OCI-LY1 (cell line): ENCODE measurements around the gene ABCB8.
A peak's percentile ranks its signal among the peaks of the same experiment; 100 is the strongest.

Source experiments
- H2AFZ ChIP-seq: fragments of 200-600 bp; sonication (generic), shearing (Covaris generic); 2 replicates; pipeline ENCODE4 v1.6.0; 2014; ENCODE audit warnings: antibody characterized with exemption, mild to moderate bottlenecking, low read length
- H3F3A ChIP-seq: fragments of 200-600 bp; sonication (generic), shearing (Covaris generic); 2 replicates; pipeline ENCODE4 v1.6.0; 2014; ENCODE audit warnings: mild to moderate bottlenecking, antibody characterized with exemption, low read length, moderate library complexity; ENCODE audit not compliant: insufficient read depth
- H3K27ac ChIP-seq: fragments of 200-600 bp; sonication (generic); 2 replicates; pipeline ENCODE4 v1.5.1; 2014; ENCODE audit warnings: low read length, mixed run types, mild to moderate bottlenecking, low read depth; ENCODE audit not compliant: poor library complexity, severe bottlenecking
- H3K27me3 ChIP-seq: fragments of 200-600 bp; sonication (generic); 2 replicates; pipeline ENCODE4 v1.6.0; 2014; ENCODE audit warnings: antibody characterized with exemption, mild to moderate bottlenecking, low read length, moderate library complexity; ENCODE audit not compliant: insufficient read depth
- H3K36me3 ChIP-seq: fragments of 200-600 bp; sonication (generic); 2 replicates; pipeline ENCODE4 v1.6.1; 2014; ENCODE audit warnings: mild to moderate bottlenecking, antibody characterized with exemption, low read length, moderate library complexity, mixed read lengths; ENCODE audit not compliant: insufficient read depth
- H3K4me1 ChIP-seq: fragments of 200-600 bp; sonication (generic); 2 replicates; pipeline ENCODE4 v1.5.1; 2014; ENCODE audit warnings: mild to moderate bottlenecking, low read length, moderate library complexity; ENCODE audit not compliant: insufficient read depth, severe bottlenecking
- H3K4me2 ChIP-seq: fragments of 200-600 bp; sonication (generic), shearing (Covaris generic); 2 replicates; pipeline ENCODE4 v1.6.1; 2014; ENCODE audit warnings: low read length
- H3K4me3 ChIP-seq: fragments of 200-600 bp; sonication (generic); 2 replicates; pipeline ENCODE4 v1.5.1; 2014; ENCODE audit warnings: low read length, low read depth, mild to moderate bottlenecking, mixed read lengths; ENCODE audit not compliant: poor library complexity, severe bottlenecking
- H3K79me2 ChIP-seq: fragments of 200-600 bp; shearing (Covaris generic); 2 replicates; pipeline ENCODE4 v1.6.1; 2016; ENCODE audit warnings: mixed run types, low read length, mixed read lengths; ENCODE audit not compliant: insufficient read depth
- H3K9ac ChIP-seq: fragments of 200-600 bp; sonication (generic), shearing (Covaris generic); 2 replicates; pipeline ENCODE4 v1.6.1; 2014; ENCODE audit warnings: mild to moderate bottlenecking, low read length, mixed read lengths
- H3K9me2 ChIP-seq: fragments of 200-600 bp; sonication (generic), shearing (Covaris generic); 2 replicates; pipeline ENCODE4 v1.6.1; 2014; ENCODE audit warnings: low read depth, mild to moderate bottlenecking, low read length, mixed read lengths
- H3K9me3 ChIP-seq: fragments of 200-600 bp; shearing (Covaris generic); 2 replicates; pipeline ENCODE4 v1.6.1; 2014; ENCODE audit warnings: low read length, mixed read lengths
- H4K20me1 ChIP-seq: fragments of 200-600 bp; sonication (generic), shearing (Covaris generic); 2 replicates; pipeline ENCODE4 v1.6.0; 2016; ENCODE audit warnings: mild to moderate bottlenecking, low read length; ENCODE audit not compliant: insufficient read depth
- CTCF ChIP-seq: fragments of 200-600 bp; sonication (generic), shearing (Covaris generic); IDR thresholded peaks from 2 replicates; pipeline ENCODE4 v1.5.1; 2017; ENCODE audit warnings: mild to moderate bottlenecking, antibody characterized with exemption, low read length, moderate library complexity, mixed read lengths
- EZH2 ChIP-seq: fragments of 200-600 bp; sonication (generic), shearing (Covaris generic); IDR thresholded peaks from 2 replicates; pipeline ENCODE4 v1.8.0; 2017; ENCODE audit warnings: borderline replicate concordance, mixed run types, mild to moderate bottlenecking, antibody characterized with exemption, low read length, moderate library complexity, mixed read lengths

Gene ABCB8

GRCh38 chr7:151007469-151007898, 20.8 kb upstream of the ABCB8 start:
- TF ChIP-seq CTCF, result no peak
- TF ChIP-seq EZH2, result no peak
- H3K36me3 ChIP-seq, result no peaks in the 10 kb centered on the region
- H3K4me3 ChIP-seq, result no peak overlapping the region
- no peaks in the 10 kb centered on the region for H3K79me2 ChIP-seq
- no peaks in the 10 kb centered on the region for H3K9me2 ChIP-seq
- no peak overlapping the region for H2AFZ ChIP-seq
- H3K4me1 ChIP-seq, result peaks cover 7% of the 10 kb centered on the region
- H4K20me1 ChIP-seq, result no peaks in the 10 kb centered on the region
- no peak overlapping the region for H3K4me2 ChIP-seq
- H3K9ac ChIP-seq, result no peak overlapping the region
- H3K9me3 ChIP-seq, result no peaks in the 10 kb centered on the region
- peaks cover 4% of the 10 kb centered on the region; the same call in 1 of the 2 replicates for H3K27me3 ChIP-seq
- H3K27ac ChIP-seq, result no peak overlapping the region
- H3F3A ChIP-seq, result no peaks in the 10 kb centered on the region

GRCh38 chr7:151008143-151008510, 20.1 kb upstream of the ABCB8 start:
- no peak overlapping the region for H3K4me3 ChIP-seq
- no peak for TF ChIP-seq CTCF
- no peak for TF ChIP-seq EZH2
- no peaks in the 10 kb centered on the region for H3K79me2 ChIP-seq
- no peak overlapping the region for H3K27ac ChIP-seq
- H2AFZ ChIP-seq, result no peak overlapping the region
- no peak overlapping the region for H3K9ac ChIP-seq
- no peak overlapping the region for H3K4me2 ChIP-seq
- no peaks in the 10 kb centered on the region for H3K9me2 ChIP-seq
- H3K36me3 ChIP-seq, result no peaks in the 10 kb centered on the region
- H3K9me3 ChIP-seq, result no peaks in the 10 kb centered on the region
- peaks cover 7% of the 10 kb centered on the region for H3K4me1 ChIP-seq
- H3F3A ChIP-seq, result no peaks in the 10 kb centered on the region
- peaks cover 4% of the 10 kb centered on the region; the same call in 1 of the 2 replicates for H3K27me3 ChIP-seq
- H4K20me1 ChIP-seq, result no peaks in the 10 kb centered on the region

GRCh38 chr7:151008511-151009323, 19.5 kb upstream of the ABCB8 start:
- no peak overlapping the region for H3K4me3 ChIP-seq
- no peaks in the 10 kb centered on the region for H3K36me3 ChIP-seq
- H3K79me2 ChIP-seq, result no peaks in the 10 kb centered on the region
- no peaks in the 10 kb centered on the region for H3F3A ChIP-seq
- H3K4me1 ChIP-seq, result peaks cover 11% of the 10 kb centered on the region
- peak overlapping the region; percentile 18; the same call in 1 of the 2 replicates for H3K4me2 ChIP-seq
- no peak overlapping the region for H3K9ac ChIP-seq
- H3K27me3 ChIP-seq, result peaks cover 4% of the 10 kb centered on the region; the same call in 1 of the 2 replicates
- no peak overlapping the region for H3K27ac ChIP-seq
- H4K20me1 ChIP-seq, result no peaks in the 10 kb centered on the region
- H3K9me2 ChIP-seq, result no peaks in the 10 kb centered on the region
- H2AFZ ChIP-seq, result no peak overlapping the region
- no peak for TF ChIP-seq EZH2
- peak; percentile 96 for TF ChIP-seq CTCF
- H3K9me3 ChIP-seq, result no peaks in the 10 kb centered on the region
